Neutrophil (primary cell): Measurements from ENCODE around the gene SEL1L2.
A peak's percentile ranks its signal among the peaks of the same experiment; 100 is the strongest.

Source experiments
- H3K27ac ChIP-seq: fragments of 200-600 bp; sonication (generic); 2 replicates; pipeline ENCODE4 v1.5.1; 2016; ENCODE audit warnings: mild to moderate bottlenecking, moderate library complexity
- H3K27me3 ChIP-seq: fragments of 200-600 bp; sonication (generic); 2 replicates; pipeline ENCODE4 v1.6.0; 2016; ENCODE audit warnings: mild to moderate bottlenecking
- H3K36me3 ChIP-seq: fragments of 200-600 bp; sonication (generic); 2 replicates; pipeline ENCODE4 v1.5.1; 2017
- H3K4me1 ChIP-seq, 2 experiments: fragments of 200-600 bp in 1 of 2; sonication (generic) in 1 of 2; 1 replicate in 1 of 2; 2 replicates in 1 of 2; pipeline versions ENCODE4 v1.5.1 to v1.6.1; 2013 to 2016; ENCODE audit warnings: low read depth in 1 of 2, low read length in 1 of 2, mild to moderate bottlenecking in 1 of 2, moderate library complexity in 1 of 2; ENCODE audit not compliant: control insufficient read depth in 1 of 2, insufficient read depth in 1 of 2
- H3K4me3 ChIP-seq, 2 experiments: fragments of 200-600 bp in 1 of 2; sonication (generic) in 1 of 2; 1 replicate in 1 of 2; 2 replicates in 1 of 2; pipeline ENCODE4 v1.5.1; 2013 to 2016; ENCODE audit warnings: low read depth in 1 of 2, low read length in 1 of 2, mild to moderate bottlenecking in 1 of 2, moderate library complexity in 1 of 2
- H3K9me3 ChIP-seq: fragments of 200-600 bp; sonication (generic); 2 replicates; pipeline ENCODE4 v1.5.1; 2016
- CTCF ChIP-seq: fragments of 200-600 bp; sonication (generic); IDR thresholded peaks from 2 replicates; pipeline ENCODE4 v1.5.1; 2016; ENCODE audit warnings: antibody characterized with exemption

Gene SEL1L2

GRCh38 chr20:13825465-13825864 is 164.9 kb downstream of the SEL1L2 start:
- Histone ChIP-seq H3K4me3 (no peak overlapping the region), H3K36me3 (no peaks in the 10 kb centered on the region)
- no peak for TF ChIP-seq CTCF

GRCh38 chr20:13824459-13824858 is 166.0 kb downstream of the SEL1L2 start:
- H3K4me1 ChIP-seq: peaks cover 13 to 23% of the 10 kb centered on the region in 2 experiments
- TF ChIP-seq CTCF: no peak
- H3K27ac ChIP-seq: no peak overlapping the region
- no peaks in the 10 kb centered on the region for H3K9me3 ChIP-seq
- no peaks in the 10 kb centered on the region for H3K27me3 ChIP-seq
- no peaks in the 10 kb centered on the region for H3K36me3 ChIP-seq
- no peak overlapping the region for H3K4me3 ChIP-seq

More at GRCh38 chr20:13825465-13825864, 164.9 kb downstream of the SEL1L2 start:
- H3K9me3 ChIP-seq: no peaks in the 10 kb centered on the region
- H3K4me1 ChIP-seq: peaks cover 13 to 23% of the 10 kb centered on the region in 2 experiments
- H3K27ac ChIP-seq: no peak overlapping the region
- H3K27me3 ChIP-seq: no peaks in the 10 kb centered on the region

- Histone ChIP-seq H3K36me3 (peaks cover 15% of the 10 kb centered on the region), H3K4me3 (no peak overlapping the region), H3K4me1 (peaks cover 13 to 23% of the 10 kb centered on the region in 2 experiments), H3K9me3 (no peaks in the 10 kb centered on the region), H3K27me3 (no peaks in the 10 kb centered on the region), H3K27ac (no peak overlapping the region)
- no peak for TF ChIP-seq CTCF
Measured at GRCh38 chr20:13822459-13822858, 168.0 kb downstream of the SEL1L2 start.

GRCh38 chr20:13821876-13822275 is 168.5 kb downstream of the SEL1L2 start:
- Histone ChIP-seq H3K27ac (no peak overlapping the region), H3K36me3 (peaks cover 21% of the 10 kb centered on the region), H3K27me3 (no peaks in the 10 kb centered on the region), H3K4me1 (peaks cover 13 to 23% of the 10 kb centered on the region in 2 experiments), H3K9me3 (no peaks in the 10 kb centered on the region), H3K4me3 (no peak overlapping the region)
- no peak for TF ChIP-seq CTCF

GRCh38 chr20:13819885-13820645 is 170.3 kb downstream of the SEL1L2 start:
- H3K27me3 ChIP-seq: no peaks in the 10 kb centered on the region
- H3K27ac ChIP-seq: no peak overlapping the region
- TF ChIP-seq CTCF: peak; percentile 19
- peaks cover 39% of the 10 kb centered on the region for H3K36me3 ChIP-seq
- no peaks in the 10 kb centered on the region for H3K9me3 ChIP-seq
- no peak overlapping the region for H3K4me3 ChIP-seq
- peaks cover 9 to 10% of the 10 kb centered on the region in 2 experiments for H3K4me1 ChIP-seq
